Peyer's patch (tissue), 4 donors: ENCODE data around the gene COBL.

Experiments
- CTCF ChIP-seq, 6 experiments: fragments of 450-650 bp in 4 of 6; fragments of 200-600 bp in 2 of 6; sonication (generic) in 1 of 6; IDR thresholded peaks; one replicate each; pipeline ENCODE4 v1.5.1; 2017 to 2019; ENCODE audit warnings: antibody characterized with exemption in 6 of 6, mild to moderate bottlenecking in 3 of 6, moderate library complexity in 1 of 6
- POLR2A ChIP-seq, 2 donors: fragments of 450-650 bp; IDR thresholded peaks; one replicate each; pipeline ENCODE4 v1.5.1; 2017; ENCODE audit warnings: antibody characterized with exemption in 2 of 2, mild to moderate bottlenecking in 2 of 2, moderate library complexity in 2 of 2

GRCh38 chr7:51082096-51082840 lies 234.3 kb downstream of the COBL start:
- TF ChIP-seq POLR2A (IDR thresholded peaks at IDR 0.05), result no peak
- TF ChIP-seq CTCF (IDR thresholded peaks at IDR 0.05), result no peak
